GM19043 (cell line): ENCODE results near the gene ZFHX3.

Source experiments
- ATAC-seq: cut with Tn5 transposase; IDR thresholded peaks from one replicate; pipeline ENCODE4 v1.9.1; 2021; ENCODE audit warnings: low read depth; ENCODE audit not compliant: unreplicated experiment

ZFHX3 gene

DNA sequence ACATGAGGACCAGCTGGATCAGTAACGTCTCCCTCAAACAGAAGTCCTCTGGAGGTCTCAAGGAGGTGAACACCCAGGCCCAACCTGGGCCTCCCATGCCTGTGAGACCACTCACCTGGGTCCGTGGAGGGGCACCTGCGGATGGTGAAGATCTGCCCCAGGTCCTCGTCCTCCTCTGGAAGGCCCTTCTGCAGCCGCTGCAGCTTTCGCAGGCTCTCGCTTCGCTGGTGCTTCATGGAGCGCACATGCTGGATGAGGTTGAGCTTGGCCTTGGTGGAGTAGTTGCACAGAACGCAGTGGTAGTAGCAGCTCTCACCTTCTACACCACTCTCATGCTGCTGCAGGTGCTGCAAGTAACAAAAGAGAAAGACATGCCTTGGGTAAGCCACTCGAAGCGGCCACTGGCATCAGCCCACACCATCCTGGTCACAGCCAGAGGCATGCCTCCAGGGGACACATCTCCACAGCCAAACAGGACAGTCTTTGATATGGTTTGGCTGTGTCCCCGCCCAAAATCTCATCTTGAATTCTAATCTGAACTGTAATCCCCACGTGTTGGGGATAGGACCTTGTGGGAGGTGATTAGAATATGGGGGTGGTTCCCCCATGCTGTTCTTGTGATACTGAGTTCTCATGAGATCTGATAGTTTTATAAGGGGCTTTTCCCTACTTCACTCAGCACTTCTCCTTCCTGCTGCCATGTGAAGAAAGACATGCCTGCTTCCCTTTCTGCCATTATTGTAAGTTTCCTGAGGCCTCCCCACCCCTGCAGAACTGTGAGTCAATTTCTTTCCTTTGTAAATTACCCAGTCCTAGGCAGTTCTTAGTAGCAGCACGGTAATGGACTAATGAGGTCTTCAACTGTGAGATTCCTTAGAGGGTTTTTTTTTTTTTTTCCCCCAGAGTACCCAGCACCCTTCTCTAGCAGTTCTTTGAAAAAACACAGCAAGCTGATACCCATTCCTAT lies 158.0 kb downstream of the ZFHX3 start:
- ATAC-seq: no peak

DNA sequence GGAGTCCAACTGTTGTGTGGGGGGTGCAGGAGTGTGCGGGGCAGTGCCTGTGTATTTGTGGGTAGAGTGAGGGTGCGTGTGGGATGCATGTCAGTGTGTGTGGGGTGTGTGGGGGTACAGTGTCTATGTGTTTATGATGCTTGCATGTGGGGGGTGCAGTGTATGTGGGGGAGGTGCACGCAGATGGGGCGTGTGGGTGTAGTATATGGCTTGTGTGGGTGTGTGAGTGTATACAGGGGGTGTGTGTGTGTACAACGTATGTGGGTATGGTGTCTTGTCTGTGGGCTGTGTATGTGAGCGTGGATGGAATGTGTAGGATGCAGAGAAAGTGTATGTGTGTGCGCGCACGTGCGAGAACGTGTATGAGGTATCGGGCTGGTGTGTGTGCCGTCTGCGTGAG lies 160.4 kb downstream of the ZFHX3 start:
- no peak for ATAC-seq

DNA sequence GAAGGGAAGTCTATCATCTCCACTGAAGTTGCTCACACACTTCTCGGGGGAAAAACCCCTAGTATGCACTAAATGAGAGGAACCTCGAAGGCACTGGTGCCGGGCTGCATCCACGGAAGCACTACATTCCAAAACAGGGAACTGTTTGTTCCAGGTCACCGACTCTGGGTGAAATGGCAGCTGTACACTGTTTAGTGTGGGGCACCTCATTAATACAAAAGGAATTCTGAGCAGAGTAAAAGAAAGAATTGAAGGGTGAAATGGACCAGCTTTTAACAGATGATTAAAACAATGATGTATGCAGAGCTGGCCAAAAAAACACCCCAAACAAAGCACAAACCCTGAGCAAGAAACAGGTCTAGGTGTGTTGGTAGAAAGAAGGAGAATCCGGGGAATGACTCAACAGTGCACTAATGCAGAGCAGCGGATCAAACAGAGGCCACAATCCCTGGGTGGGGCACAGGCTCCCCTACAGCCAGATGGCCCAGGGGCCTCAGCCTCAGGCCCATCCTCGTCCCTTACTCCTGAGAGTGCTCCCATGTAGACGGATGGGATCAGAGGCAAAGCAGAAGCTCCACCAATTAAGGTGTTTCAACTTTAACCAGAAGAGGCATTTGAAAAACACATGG lies 161.5 kb downstream of the ZFHX3 start:
- no peak for ATAC-seq

DNA sequence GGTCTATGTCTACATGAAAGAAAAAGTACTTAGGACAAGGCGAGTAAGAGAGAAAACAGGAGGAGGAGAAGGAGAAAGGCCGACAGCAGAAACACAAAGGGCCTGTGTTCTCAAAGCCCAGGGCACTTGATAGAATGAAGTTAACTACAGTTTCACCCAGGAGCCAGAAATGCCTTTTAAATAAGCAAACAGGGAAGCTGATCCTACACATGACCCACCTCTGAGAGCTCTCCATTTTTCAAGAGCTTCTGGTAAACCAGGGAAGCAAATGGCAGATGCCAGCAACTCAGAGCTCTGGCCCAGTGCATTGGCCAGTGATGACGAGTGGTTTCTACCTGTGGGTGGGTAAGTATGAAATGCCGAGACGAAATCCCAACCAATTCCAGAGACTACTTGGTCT lies 163.4 kb downstream of the ZFHX3 start:
- ATAC-seq: no peak

DNA sequence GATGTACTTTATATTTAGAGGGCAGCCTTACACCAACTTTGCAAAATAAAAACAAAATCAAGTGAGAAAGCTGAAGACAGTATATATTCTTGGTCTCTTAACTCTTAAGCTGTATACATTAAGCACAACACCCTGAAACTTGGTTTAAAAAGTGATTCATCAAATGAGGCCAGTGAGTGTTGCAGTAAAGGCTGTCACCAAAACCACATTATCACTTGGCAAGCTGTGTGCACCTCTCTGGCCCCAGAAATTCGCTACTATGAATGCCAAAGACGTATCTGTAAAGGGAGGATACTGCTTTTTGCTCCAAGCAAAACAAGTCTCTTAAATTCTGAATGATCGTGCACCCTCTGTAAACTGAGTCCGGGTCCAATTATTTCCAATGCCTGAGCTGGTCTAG lies 163.9 kb downstream of the ZFHX3 start:
- no peak for ATAC-seq

DNA sequence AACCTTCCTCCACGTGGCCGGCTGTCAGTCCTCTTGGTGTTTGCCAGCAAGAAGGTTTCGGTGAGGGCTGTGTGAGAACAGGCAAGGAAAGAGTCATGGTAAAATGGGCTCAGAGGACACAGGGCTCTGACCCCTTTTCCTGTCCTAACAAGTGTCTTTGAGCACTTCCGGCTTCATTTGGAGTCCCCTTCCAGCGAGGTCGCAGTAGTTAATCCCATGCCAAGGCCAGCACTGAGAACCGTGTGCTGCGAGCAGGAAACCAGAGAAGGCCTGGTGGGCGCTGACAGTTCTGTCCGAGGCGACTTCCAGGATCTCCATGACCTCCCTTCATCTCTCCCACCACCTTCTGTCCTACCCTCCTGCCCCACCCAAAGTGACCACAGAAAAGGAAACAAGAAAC lies 168.1 kb downstream of the ZFHX3 start:
- ATAC-seq: no peak

DNA sequence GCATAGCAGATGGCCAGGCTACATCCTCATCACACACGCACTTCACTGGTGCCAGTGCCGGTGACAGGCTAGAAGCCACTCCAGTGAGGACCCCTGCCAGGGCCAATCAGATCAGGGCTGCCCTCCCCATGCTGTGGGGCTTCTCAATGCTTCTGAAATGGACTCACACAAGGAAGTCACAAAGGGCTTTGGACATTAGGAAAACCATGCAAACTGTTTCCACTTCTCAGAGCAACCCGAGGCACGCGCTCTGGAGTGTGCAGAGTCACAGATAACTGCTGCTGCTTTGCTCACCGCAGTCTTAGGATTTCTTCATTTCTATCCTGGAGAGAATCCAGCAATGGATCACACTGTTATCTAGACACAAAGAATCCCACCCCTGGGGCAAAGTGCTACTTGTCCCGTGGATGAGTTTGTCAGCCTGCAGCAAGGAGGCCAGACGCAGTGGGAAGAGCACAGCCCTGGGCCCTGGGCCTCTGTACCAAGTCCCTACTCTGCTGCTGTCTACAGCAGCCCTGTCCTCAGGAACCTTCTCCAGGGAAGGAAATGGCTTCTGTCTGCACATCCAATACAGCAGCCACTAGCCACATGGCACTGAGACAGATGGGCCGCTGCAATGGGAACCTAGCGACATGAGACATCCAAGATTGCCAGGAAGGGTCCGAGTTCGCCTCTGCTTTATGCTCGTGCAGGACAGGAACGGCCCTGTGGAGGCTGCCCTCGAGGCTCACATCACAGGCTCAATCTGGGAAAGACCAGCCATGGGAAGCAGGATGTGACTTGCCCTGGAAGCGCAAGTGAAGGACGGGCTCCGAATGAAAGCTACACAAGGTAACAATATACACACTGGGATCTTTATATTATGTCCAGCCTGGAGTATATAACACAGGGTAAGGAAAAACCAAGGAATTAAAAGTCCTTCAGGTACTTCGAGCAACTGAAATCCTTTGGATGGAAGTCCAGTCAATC lies 169.3 kb downstream of the ZFHX3 start:
- no peak for ATAC-seq

DNA sequence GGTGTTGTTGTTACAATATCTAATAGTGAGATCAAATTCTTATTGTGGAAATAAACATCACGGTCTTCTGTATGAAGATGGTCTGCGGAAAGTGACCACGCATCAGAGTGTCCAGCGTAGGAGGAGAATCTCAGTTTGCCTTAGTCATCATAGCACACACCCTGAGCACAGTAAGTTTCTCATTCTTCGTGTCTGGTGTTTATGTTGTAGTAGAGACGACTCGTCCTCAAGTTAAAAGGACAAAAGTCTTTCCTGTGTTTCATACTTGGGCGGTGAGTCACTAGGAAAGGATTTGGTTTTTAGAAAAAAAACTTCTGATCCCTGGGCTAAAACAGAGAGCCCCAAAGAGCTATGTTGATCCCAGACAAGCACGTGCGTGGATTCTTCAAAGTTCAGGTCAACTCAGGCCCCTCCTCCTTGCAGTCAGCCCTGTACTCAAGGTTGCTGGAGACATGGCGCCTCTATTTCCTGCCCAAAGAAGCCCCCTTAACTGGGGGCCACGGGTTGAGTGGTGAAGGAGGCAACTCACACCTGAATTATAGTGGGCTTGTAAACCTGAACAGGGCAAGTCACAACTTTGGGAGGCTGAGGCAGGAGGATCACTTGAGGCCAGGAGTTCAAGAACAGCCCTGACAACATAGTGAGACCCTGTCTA lies 170.4 kb downstream of the ZFHX3 start:
- no peak for ATAC-seq

DNA sequence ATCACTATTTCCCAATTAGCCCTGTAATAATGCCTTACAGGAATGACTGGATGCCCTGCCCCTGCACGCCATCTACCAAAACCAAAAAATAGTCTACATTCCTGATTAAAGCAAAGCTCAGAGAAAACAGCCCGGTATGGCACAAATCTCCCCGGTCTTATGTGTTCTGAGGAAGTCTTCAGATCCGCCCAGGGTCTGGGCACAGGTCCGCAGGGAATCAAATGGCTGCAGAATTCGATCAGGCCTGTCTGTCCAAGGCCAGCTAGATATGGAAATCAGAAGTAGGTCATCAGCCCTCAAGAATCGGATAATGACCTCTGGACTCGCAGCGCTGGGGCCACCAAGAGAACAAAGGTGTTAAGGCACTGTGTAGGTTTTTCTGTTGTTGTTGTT lies 171.0 kb downstream of the ZFHX3 start:
- no peak for ATAC-seq

DNA sequence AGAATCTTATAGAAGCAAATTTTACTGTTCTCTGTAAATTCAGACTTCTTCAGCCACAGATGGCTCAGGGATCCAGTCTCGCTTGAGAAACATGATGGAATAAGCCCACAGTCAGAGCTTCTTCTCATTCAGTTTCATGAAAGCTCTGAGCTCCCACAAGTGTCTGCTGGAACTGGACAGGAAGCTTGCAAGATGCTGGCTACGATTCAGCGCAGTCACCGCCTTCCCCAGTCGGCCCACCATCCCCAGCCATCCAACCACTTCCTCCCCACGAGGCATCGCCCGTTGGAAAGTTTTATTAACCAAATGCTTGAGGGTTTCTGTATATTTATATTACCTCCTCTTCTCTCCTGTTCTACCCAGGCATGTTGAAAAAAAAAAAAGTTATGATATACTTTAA lies 171.7 kb downstream of the ZFHX3 start:
- ATAC-seq: no peak

DNA sequence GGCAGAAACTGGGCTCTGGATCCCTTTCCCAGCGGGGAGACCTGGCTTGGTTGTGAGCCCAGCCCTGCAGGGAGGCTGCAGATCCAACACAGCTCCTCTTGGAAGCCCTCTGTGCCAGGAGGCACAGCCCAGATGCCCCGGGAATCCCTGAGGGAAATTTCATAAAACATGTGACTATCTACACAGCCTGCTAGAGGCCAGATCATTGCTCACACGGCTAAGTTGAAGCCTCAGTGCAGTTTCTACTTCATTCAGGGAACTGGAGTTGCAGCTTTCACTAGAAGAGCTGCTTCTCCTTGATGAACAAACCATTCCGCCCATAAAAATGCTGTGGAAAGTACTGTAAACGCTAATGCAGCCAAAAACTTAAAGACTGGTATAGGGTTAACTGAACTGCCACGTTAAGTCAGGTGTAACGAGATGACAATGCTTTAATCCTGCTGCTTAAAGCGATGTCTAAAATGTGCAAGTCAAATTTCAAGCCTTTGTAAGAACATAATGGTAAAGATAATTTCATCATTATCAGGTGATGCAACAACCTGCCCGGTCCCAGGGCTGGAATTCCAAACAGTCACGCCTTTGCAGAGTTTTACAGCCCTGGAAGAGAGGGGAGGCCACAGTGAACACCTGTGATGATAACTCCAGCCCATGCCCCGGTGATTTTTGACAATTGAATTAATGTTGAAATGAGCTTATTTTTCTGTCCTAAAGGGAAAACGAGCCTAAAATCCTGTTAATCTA lies 172.5 kb downstream of the ZFHX3 start:
- no peak for ATAC-seq

DNA sequence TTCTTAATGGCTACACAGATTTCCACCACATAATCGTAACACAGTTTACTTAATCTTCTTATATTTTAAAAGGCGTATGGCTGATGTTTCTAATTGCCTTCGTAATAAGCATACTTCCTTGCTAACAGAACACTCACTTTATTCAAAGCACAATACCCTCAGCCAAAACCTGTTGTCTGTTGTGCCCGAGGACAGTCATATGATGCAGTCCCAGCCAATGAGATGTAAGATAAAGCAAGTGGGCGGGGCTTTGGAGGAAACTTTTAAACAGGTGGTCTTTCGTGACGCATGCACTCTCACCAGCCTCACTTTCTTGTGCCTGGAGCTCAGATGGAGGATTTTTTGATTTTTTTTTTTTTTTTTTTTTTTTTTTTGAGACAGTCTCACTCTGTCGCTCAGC lies 174.1 kb downstream of the ZFHX3 start:
- ATAC-seq: no peak

DNA sequence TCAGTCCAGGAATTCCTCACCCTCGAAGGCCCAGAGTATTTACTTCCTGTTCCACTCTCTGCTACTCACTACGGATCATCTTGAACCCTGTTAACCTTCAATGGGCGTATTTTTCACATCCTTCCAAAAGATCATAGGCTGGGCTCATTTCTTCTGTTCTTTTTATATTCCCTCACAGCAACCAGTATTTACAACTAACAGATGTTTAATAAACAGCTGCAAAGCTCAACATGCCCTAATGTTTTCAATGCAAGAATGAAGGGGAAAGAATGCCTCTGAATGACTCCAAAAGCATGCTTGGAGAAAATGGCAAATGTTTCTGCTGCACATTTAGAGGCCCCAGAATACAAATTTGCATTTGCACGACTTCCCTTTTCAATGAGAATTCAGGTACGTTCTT lies 174.9 kb downstream of the ZFHX3 start:
- no peak for ATAC-seq

DNA sequence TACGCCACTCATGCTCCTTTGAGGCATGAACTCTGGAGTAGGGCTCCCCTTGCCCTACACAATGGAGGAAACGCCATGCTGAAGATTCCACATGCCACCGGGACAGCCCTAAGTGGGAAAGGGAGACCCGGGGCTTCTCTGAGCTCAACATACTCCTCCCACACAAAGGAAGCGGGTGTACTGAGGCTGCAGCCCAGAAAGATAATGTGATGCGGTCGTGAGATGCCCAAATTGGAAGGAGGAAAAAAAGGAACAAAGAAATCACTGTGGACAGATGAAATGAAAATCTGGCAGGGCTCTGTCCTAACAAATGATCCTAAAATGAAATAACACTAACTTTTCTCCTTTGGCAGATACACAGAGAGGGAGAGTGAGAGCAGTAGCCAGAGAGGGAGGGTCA lies 182.1 kb downstream of the ZFHX3 start:
- ATAC-seq: no peak

DNA sequence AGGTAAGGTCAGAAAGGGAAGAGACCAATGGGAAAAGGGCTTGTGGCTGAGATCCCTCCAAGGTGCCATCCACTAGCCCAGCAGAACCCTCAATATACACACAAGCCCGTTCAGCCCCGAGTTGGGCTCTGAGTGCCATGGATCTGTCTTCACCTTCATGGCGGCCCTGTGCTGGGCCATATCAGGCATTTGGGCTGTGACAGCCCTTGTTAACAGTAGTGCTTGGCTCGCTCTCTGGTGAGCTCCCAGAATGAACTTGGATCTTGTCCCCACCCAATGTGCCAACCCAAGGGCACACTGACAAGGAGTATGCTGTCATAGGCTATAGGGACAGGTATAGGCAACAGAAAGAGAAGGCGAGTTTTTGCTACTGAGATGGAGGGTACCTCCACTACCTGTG lies 182.7 kb downstream of the ZFHX3 start:
- ATAC-seq: no peak

DNA sequence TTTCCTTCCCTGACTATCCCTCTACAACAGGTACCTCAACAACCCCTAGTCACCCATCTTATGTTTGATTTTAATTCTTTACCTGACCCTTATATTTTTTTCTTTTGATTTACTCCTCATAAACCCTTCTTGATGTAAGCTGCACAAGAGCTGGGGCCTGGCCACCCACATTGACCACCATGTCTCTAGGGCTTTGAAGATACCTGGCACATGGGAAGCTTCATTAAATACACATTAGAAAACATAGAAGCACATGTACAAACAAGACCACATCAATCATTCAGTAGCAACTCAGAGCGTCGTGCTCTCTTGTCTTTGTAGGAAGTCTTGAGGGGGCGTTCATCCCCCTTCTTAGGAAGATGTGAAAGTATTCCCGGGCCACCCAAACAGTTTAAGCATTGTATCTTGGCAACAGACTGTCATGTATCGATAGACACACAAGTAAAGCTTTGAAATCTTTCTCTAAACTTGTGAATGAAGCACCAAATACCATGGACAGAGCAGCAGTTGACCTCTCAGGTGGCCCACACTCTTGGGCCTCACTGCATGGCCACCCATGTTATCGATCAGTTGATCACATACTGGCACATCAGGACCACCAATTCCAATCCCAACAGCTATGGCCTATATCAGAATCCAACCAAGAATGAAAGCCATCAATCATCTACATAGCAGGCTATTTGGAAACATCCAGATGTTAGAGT lies 183.6 kb downstream of the ZFHX3 start:
- ATAC-seq: no peak

DNA sequence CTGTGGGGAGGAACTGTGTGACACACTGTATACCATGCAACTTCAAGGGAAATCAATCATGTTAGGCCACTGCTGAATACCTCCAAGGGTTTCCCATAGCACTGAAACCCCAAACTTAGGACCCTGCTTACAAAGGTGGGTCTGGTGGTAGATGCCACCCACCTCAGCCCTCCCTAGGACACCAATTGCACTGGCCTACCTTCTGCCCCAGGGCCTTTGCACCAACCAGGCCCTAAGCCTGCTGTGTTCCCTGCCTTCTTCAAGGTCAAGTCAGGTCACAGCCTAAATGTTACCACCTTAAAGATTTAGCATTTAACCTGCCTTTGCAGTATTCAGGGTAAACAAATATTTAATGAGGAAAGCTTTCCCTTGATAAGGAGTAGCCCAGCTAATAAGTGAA lies 185.8 kb downstream of the ZFHX3 start:
- ATAC-seq: no peak

DNA sequence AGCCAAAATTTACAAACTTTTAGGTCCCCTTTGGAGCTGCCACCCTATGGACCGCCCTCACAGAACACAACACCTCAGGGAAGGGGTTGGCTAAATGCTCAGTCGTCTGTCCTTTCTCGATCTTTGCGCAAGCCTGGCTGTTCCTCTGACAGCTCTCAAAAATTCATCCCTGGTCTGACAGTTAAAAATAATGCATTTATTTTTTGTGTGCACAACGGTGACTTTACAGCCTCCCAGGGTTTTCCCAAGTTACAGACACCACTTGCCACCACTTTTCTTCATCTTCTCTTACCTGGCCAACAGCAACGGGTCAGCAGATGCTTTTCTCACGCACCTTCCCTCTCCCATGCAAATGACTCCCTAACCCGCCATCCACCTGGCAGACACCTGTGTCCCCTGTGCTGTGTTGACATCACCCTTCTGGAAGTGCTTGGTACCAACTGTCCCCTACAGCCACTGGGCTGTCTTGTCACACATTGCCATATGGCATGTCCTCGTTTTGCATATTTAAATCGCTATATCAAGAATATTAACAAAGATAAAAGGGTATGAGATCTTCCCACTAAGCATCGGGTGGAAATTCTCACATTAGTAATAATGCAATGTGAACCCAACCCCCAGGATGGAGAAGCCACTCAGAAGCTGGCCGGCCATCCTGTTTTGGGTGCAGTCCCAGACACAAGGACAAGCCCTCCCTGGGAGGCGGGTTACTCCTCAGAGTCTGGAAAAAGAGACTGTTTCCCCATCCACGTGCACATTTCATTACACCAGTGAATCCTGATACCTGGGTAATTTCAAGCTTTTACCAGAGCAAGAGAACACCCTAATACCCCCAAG lies 187.0 kb downstream of the ZFHX3 start:
- no peak for ATAC-seq
